ENCODE results near the gene LGALS12. TPM values are rescaled to one million over a fixed set of nuclear protein-coding genes. Genes with fewer than 3 reads are reported as not detected.
"Not testable (repeated sequence)": the region's sequence is repeated elsewhere in the genome, so short reads cannot be mapped to it uniquely, and the experiment has no call there.

LGALS12 gene
- total RNA-seq, 2 experiments from 2014 or later = not detected

DNA sequence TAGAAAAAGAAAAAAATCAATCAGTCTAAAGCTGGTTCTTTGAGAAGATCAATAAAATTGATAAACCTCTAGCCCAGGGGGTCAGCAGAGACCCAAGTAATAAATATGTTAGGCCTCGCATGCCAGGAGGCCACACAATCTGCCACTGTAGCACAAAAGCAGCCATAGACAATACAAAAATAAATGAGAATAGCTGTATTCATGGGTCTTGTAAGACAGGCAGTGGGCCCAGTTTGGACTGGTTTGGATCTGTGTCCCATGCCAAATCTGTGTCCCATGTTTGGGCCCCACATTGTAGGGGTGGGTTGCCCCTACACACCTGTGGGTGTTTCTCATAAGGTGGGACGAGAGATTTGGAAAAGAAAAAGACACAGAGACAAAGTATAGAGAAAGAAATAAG lies 24.1 kb downstream of the LGALS12 start:
- H3K4me1 ChIP-seq (ENCODE audit: insufficient read depth, low read length, poor library complexity, severe bottlenecking) = peaks cover 6% of the 10 kb centered on the region
- H3K4me2 ChIP-seq (ENCODE audit: low read length) = no peak overlapping the region
- no peak overlapping the region for H3K27ac ChIP-seq (ENCODE audit: low read depth, low read length, poor library complexity, severe bottlenecking)
- no peak overlapping the region for H2AFZ ChIP-seq (ENCODE audit: low read length)
- POLR2A ChIA-PET = interaction anchor here (0.7 kb wide), 1 partner anchor 72 kb away, joined by 3 read pairs; no protein-coding TSS in a partner anchor
- no peaks in the 10 kb centered on the region for H4K20me1 ChIP-seq (ENCODE audit: insufficient read depth, low read length)
- H3K9me2 ChIP-seq (ENCODE audit: insufficient read depth, low read length) = no peaks in the 10 kb centered on the region
- no TSS peak for BruUV-seq (replicated peaks)
- intact Hi-C loops (cut with micrococcal nuclease; ENCODE audit: unreplicated experiment) = no loop called here
- no peak for TF ChIP-seq EZH2phosphoT487 (IDR thresholded peaks at IDR 0.05; ENCODE audit: borderline replicate concordance, low read depth, low read length)
- TF ChIP-seq, protein P1, sequence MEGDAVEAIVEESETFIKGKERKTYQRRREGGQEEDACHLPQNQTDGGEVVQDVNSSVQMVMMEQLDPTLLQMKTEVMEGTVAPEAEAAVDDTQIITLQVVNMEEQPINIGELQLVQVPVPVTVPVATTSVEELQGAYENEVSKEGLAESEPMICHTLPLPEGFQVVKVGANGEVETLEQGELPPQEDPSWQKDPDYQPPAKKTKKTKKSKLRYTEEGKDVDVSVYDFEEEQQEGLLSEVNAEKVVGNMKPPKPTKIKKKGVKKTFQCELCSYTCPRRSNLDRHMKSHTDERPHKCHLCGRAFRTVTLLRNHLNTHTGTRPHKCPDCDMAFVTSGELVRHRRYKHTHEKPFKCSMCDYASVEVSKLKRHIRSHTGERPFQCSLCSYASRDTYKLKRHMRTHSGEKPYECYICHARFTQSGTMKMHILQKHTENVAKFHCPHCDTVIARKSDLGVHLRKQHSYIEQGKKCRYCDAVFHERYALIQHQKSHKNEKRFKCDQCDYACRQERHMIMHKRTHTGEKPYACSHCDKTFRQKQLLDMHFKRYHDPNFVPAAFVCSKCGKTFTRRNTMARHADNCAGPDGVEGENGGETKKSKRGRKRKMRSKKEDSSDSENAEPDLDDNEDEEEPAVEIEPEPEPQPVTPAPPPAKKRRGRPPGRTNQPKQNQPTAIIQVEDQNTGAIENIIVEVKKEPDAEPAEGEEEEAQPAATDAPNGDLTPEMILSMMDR (conservative IDR thresholded peaks at IDR 0.05; ENCODE audit: low read length) = no peak
- CTCF ChIA-PET (ENCODE audit: unreplicated experiment) = no interaction called here
- H3K36me3 ChIP-seq (ENCODE audit: insufficient read depth, low read length) = no peaks in the 10 kb centered on the region
- DNase-seq (ENCODE audit: low spot score) = no peak
- no peaks in the 10 kb centered on the region for H3K79me2 ChIP-seq (ENCODE audit: insufficient read depth, low read depth, low read length)
- H3K4me3 ChIP-seq (ENCODE audit: low read depth, low read length, poor library complexity, severe bottlenecking) = no peak overlapping the region
- no peaks in the 10 kb centered on the region for H3K9me3 ChIP-seq (ENCODE audit: low read length)

DNA sequence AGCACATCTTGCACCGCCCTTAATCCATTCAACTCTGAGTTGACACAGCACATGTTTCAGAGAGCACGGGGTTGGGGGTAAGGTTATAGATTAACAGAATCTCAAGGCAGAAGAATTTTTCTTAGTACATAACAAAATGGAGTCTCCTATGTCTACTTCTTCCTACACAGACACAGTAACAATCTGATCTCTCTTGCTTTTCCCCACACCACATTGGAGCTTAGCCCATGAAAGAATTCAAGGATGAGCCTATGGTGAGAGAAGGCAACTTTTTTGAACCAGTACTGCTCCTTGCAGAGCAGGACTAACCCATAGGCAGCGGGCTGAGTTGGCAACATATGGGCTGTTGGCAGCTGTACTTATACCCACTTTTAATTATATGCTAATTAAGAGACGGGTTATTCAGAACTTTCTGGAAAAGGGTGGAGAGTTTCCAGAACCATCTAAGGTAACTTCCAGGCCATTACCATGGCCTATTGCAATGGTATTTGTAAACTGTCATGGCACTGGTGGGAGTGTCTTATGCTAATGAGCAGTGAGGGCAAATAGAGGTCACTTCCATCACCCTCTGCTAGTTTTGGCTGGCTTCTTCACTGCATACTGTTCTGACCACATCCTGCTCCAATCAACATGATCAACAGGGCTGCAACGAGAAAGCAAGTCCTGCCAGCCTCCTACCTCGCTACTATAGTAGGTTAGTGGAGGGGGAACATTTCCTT lies 25.3 kb downstream of the LGALS12 start:
- DNase-seq (ENCODE audit: low spot score) = peak; percentile 53
- H3K27ac ChIP-seq (ENCODE audit: low read depth, low read length, poor library complexity, severe bottlenecking); H3K79me2 ChIP-seq (ENCODE audit: insufficient read depth, low read depth, low read length); H4K20me1 ChIP-seq (ENCODE audit: insufficient read depth, low read length); H3K4me1 ChIP-seq (ENCODE audit: insufficient read depth, low read length, poor library complexity, severe bottlenecking); H3K4me2 ChIP-seq (ENCODE audit: low read length); H3K9me3 ChIP-seq (ENCODE audit: low read length); H3K9me2 ChIP-seq (ENCODE audit: insufficient read depth, low read length); BruUV-seq (replicated peaks); intact Hi-C loops (cut with micrococcal nuclease; ENCODE audit: unreplicated experiment); H2AFZ ChIP-seq (ENCODE audit: low read length); H3K36me3 ChIP-seq (ENCODE audit: insufficient read depth, low read length); CTCF ChIA-PET (ENCODE audit: unreplicated experiment); H3K4me3 ChIP-seq (ENCODE audit: low read depth, low read length, poor library complexity, severe bottlenecking): not testable (repeated sequence)
- POLR2A ChIA-PET = interaction anchor here (0.6 kb wide), 1 partner anchor 602 kb away, joined by 3 read pairs; no protein-coding TSS in a partner anchor

DNA sequence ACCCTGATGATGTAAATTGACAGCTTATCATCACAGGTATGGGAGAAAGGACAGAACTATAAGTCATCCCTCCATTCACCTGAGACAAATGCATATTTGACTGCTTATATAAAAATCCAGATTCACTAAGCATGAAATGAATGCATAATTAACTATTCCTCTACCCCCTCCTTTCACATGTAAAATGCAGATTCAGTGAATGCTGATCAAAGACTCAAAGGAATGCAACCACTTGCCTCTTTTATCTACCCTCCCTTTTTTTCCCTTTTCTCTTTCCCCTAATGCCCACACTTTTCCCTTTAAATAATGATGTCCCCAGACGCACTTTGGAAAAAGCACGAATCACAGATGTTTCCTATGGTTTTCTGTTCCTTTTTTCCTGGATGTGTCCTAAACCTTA lies 26.2 kb downstream of the LGALS12 start:
- H3K79me2 ChIP-seq (ENCODE audit: insufficient read depth, low read depth, low read length) = no peaks in the 10 kb centered on the region
- H2AFZ ChIP-seq (ENCODE audit: low read length) = no peak overlapping the region
- no peak overlapping the region for H3K4me2 ChIP-seq (ENCODE audit: low read length)
- no TSS peak for BruUV-seq (replicated peaks)
- no peak for TF ChIP-seq EZH2phosphoT487 (IDR thresholded peaks at IDR 0.05; ENCODE audit: borderline replicate concordance, low read depth, low read length)
- TF ChIP-seq, protein P1 (conservative IDR thresholded peaks at IDR 0.05; ENCODE audit: low read length) = no peak
- intact Hi-C loops (cut with micrococcal nuclease; ENCODE audit: unreplicated experiment) = no loop called here
- no peak overlapping the region for H3K27ac ChIP-seq (ENCODE audit: low read depth, low read length, poor library complexity, severe bottlenecking)
- POLR2A ChIA-PET = interaction anchor here (0.6 to 0.9 kb wide), 2 partner anchors 41 to 601 kb away, joined by 3 read pairs; no protein-coding TSS in a partner anchor
- no peaks in the 10 kb centered on the region for H3K36me3 ChIP-seq (ENCODE audit: insufficient read depth, low read length)
- DNase-seq (ENCODE audit: low spot score) = no peak
- H3K9me2 ChIP-seq (ENCODE audit: insufficient read depth, low read length) = no peaks in the 10 kb centered on the region
- CTCF ChIA-PET (ENCODE audit: unreplicated experiment) = no interaction called here
- no peak overlapping the region for H3K4me3 ChIP-seq (ENCODE audit: low read depth, low read length, poor library complexity, severe bottlenecking)
- no peaks in the 10 kb centered on the region for H3K9me3 ChIP-seq (ENCODE audit: low read length)
- H4K20me1 ChIP-seq (ENCODE audit: insufficient read depth, low read length) = no peaks in the 10 kb centered on the region
- H3K4me1 ChIP-seq (ENCODE audit: insufficient read depth, low read length, poor library complexity, severe bottlenecking) = peaks cover 14% of the 10 kb centered on the region

All from OCI-LY7 (cell line).